ENCODE data around the gene HNF4A. TPM values are rescaled to one million over a fixed set of nuclear protein-coding genes. Genes with fewer than 3 reads are reported as not detected.

HNF4A gene
- total RNA-seq, 2 experiments from 2014 or later: not detected

DNA sequence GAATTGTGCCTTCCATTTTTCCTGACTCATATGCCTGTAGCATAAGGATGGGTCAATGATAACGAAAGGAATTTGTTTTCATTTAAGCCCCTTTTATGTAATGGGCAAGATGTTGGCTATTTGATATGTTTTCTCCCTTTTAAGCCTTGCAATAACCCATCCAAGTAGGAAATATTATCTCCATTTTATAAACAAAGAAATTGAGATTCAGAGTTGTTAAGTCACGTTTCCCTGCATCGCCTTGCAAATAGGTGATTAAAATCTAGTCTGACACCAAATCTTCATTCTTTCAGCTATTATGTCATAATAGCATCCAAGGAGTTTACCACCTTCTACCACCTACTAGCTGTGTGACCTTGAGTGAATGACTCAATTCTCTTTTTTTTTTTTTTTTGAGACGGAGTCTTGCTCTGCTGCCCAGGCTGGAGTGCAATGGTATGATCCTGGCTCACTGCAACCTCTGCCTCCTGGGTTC, 7.0 kb downstream of the HNF4A start:
- Histone ChIP-seq H3K27me3 (ENCODE audit: control insufficient read depth in 1 of 2, insufficient read depth in 2 of 2, low read length in 2 of 2) (no peaks in the 10 kb centered on the region), H3K36me3 (ENCODE audit: insufficient read depth, low read length) (no peaks in the 10 kb centered on the region), H3K4me1 (ENCODE audit: insufficient read depth, low read length) (no peaks in the 10 kb centered on the region), H3K4me3 (ENCODE audit: low read length) (no peak overlapping the region), H3K27ac (ENCODE audit: low read depth in 1 of 2, low read length in 2 of 2) (no peak overlapping the region), H3K9me3 (ENCODE audit: control insufficient read depth in 1 of 2, insufficient read depth in 1 of 2, low read length in 2 of 2) (no peaks in the 10 kb centered on the region)
- peaks cover 8% of the 10 kb centered on the region for H3K27me3 Mint-ChIP-seq
- DNase-seq (no peak), ATAC-seq (ENCODE audit: poor library complexity) (no peak)
- no peaks in the 10 kb centered on the region for H3K36me3 Mint-ChIP-seq (ENCODE audit: low read depth)
- no peaks in the 10 kb centered on the region for H3K9me3 Mint-ChIP-seq
- CTCF ChIA-PET: no interaction called here
- no peak overlapping the region for H3K27ac Mint-ChIP-seq
- POLR2A ChIA-PET: no interaction called here
- H3K4me1 Mint-ChIP-seq (ENCODE audit: low read depth): no peaks in the 10 kb centered on the region
- H3K4me3 Mint-ChIP-seq: no peak overlapping the region
- TF ChIP-seq CTCF (IDR thresholded peaks at IDR 0.05): no peak
- intact Hi-C loops (cut with DNase I, micrococcal nuclease): no loop called here

DNA sequence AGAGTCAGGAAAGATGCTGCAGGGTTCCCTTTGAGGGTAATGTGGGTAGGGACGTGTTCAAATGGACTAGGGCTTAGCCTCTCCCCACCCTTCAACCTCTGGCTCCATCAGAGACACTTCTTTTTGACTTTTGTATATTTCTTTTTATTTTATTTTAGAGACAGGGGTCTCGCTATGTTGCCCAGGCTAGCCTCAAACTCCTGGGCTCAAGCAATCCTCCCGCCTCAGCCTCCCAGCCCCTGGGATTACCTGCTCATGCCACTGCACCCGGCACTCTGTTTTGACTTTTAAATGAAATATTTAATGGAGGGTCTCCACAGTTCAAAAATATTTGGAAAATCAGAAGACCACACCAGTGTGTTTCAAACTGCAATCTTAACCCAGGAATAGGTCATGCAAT, 8.6 kb downstream of the HNF4A start:
- no peak for TF ChIP-seq CTCF (IDR thresholded peaks at IDR 0.05)
- Mint-ChIP-seq H3K27me3 (no peaks in the 10 kb centered on the region), H3K27ac (no peak overlapping the region), H3K4me3 (no peak overlapping the region), H3K9me3 (no peaks in the 10 kb centered on the region), H3K36me3 (ENCODE audit: low read depth) (no peaks in the 10 kb centered on the region), H3K4me1 (ENCODE audit: low read depth) (no peaks in the 10 kb centered on the region)
- ATAC-seq (ENCODE audit: poor library complexity): no peak
- Histone ChIP-seq H3K9me3 (ENCODE audit: control insufficient read depth in 1 of 2, insufficient read depth in 1 of 2, low read length in 2 of 2) (no peaks in the 10 kb centered on the region), H3K36me3 (ENCODE audit: insufficient read depth, low read length) (no peaks in the 10 kb centered on the region), H3K4me1 (ENCODE audit: insufficient read depth, low read length) (no peaks in the 10 kb centered on the region), H3K27me3 (ENCODE audit: control insufficient read depth in 1 of 2, insufficient read depth in 2 of 2, low read length in 2 of 2) (no peaks in the 10 kb centered on the region), H3K4me3 (ENCODE audit: low read length) (no peak overlapping the region), H3K27ac (ENCODE audit: low read depth in 1 of 2, low read length in 2 of 2) (no peak overlapping the region)
- no peak for DNase-seq
- intact Hi-C loops (cut with DNase I, micrococcal nuclease): no loop called here
- POLR2A ChIA-PET: interaction anchor here (0.6 kb wide), 2 partner anchors 14 to 18 kb away, joined by 4 to 5 read pairs; no protein-coding TSS in a partner anchor
- CTCF ChIA-PET: no interaction called here

DNA sequence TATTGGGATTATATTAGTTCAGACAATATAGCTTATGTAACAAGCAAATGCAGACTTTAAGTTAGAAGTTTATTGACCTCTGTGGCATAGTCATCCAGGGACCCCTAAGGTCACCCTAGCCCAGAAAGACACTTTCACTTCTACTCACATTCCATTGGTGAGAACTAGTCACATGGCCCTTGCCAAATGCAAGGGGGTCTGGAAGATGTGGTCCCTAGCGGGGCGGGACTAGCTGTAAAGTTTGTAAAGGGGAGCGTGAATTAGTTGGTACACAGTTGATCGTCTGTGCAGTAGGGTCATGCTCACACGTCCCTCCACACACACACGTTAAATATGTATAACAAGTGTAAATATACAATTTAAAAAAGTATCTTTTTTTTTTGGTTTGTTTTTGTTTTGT, 9.3 kb downstream of the HNF4A start:
- CTCF ChIA-PET: interaction anchor here (1.0 kb wide), 1 partner anchor 19 kb away, joined by 3 read pairs; no protein-coding TSS in a partner anchor
- no peak for ATAC-seq (ENCODE audit: poor library complexity)
- H3K9me3 ChIP-seq (ENCODE audit: control insufficient read depth in 1 of 2, insufficient read depth in 1 of 2, low read length in 2 of 2): no peaks in the 10 kb centered on the region
- no peaks in the 10 kb centered on the region for H3K4me1 Mint-ChIP-seq (ENCODE audit: low read depth)
- H3K27me3 Mint-ChIP-seq: no peaks in the 10 kb centered on the region
- DNase-seq: no peak
- no peaks in the 10 kb centered on the region for H3K36me3 Mint-ChIP-seq (ENCODE audit: low read depth)
- no peaks in the 10 kb centered on the region for H3K4me1 ChIP-seq (ENCODE audit: insufficient read depth, low read length)
- no peaks in the 10 kb centered on the region for H3K27me3 ChIP-seq (ENCODE audit: control insufficient read depth in 1 of 2, insufficient read depth in 2 of 2, low read length in 2 of 2)
- POLR2A ChIA-PET: interaction anchor here (0.6 kb wide), 1 partner anchor 13 kb away, joined by 4 read pairs; no protein-coding TSS in a partner anchor
- H3K4me3 Mint-ChIP-seq: no peak overlapping the region
- TF ChIP-seq CTCF (IDR thresholded peaks at IDR 0.05): no peak
- no peak overlapping the region for H3K27ac Mint-ChIP-seq
- no peak overlapping the region for H3K4me3 ChIP-seq (ENCODE audit: low read length)
- no peak overlapping the region for H3K27ac ChIP-seq (ENCODE audit: low read depth in 1 of 2, low read length in 2 of 2)
- H3K36me3 ChIP-seq (ENCODE audit: insufficient read depth, low read length): no peaks in the 10 kb centered on the region
- no peaks in the 10 kb centered on the region for H3K9me3 Mint-ChIP-seq
- intact Hi-C loops (cut with DNase I, micrococcal nuclease): no loop called here

Data from CD4-positive, alpha-beta T cell (primary cell).